GM21825 (cell line): Measurements from ENCODE around the gene NDUFB8.
A peak's percentile ranks its signal among the peaks of the same experiment; 100 is the strongest.

Source experiments
- ATAC-seq: cut with Tn5 transposase; IDR thresholded peaks from one replicate; pipeline ENCODE4 v1.9.1; 2021; ENCODE audit warnings: mild to moderate bottlenecking, moderate library complexity; ENCODE audit not compliant: unreplicated experiment

Gene NDUFB8

DNA sequence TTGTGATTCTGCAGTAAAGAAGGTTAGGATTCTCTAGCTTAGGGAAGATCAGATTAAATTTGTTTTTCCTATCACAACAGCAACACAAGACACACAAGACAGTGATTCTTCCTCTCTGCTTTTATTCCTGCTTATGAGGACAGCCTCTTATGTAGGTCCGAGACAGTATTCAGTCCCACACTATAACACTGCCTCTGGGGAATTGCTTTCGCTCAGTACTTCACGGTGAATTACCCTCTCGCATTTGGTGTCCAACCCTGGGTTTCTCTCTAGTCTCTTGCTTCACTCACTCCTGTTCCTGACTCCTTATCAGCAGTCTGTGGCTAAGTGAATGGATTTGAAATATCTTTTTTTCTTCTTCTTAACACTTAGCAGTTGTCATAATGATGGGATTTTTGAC lies 7.8 kb upstream of the NDUFB8 start:
- no peak for ATAC-seq

DNA sequence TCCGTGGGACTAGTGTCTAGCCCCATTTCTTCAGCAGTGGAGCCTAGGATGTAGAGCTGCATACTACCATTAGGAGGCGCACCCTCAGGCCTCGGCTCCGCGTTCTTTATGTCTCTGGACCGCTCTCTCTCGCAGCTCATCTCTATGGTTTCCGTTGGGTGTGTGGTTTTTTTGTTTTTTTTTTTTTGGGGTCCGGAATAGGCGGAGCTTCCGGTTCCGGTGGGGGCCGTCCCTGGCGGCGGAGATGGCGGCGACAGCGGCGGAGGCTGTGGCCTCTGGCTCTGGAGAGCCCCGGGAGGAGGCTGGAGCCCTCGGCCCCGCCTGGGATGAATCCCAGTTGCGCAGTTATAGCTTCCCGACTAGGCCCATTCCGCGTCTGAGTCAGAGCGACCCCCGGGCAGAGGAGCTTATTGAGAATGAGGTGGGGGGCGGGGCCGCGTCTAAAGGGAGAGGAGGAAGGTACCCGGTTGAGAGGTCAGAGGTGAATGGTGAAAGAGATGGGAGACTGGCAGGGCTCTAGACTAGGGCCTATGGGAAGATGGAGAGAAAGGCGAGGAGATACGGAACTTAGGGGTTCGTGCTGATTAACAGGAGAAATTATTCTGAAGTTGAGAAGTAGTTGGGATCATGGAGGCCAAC lies 6.2 kb upstream of the NDUFB8 start, which contains the start of gene HIF1AN:
TSS of gene HIF1AN (plus strand) at position 229 of the 639 bp plus-strand sequence. CDS start at position 245, 16 bp downstream.
- peak; percentile 90 for ATAC-seq

GRCh38 chr10:100535338-100535714 lies 5.7 kb upstream of the NDUFB8 start:
- peak; percentile 1 for ATAC-seq

- ATAC-seq = no peak
Observed at GRCh38 chr10:100534726-100535125, 5.1 kb upstream of the NDUFB8 start.

- no peak for ATAC-seq
Observed at GRCh38 chr10:100531761-100532160, 2.1 kb upstream of the NDUFB8 start.

DNA sequence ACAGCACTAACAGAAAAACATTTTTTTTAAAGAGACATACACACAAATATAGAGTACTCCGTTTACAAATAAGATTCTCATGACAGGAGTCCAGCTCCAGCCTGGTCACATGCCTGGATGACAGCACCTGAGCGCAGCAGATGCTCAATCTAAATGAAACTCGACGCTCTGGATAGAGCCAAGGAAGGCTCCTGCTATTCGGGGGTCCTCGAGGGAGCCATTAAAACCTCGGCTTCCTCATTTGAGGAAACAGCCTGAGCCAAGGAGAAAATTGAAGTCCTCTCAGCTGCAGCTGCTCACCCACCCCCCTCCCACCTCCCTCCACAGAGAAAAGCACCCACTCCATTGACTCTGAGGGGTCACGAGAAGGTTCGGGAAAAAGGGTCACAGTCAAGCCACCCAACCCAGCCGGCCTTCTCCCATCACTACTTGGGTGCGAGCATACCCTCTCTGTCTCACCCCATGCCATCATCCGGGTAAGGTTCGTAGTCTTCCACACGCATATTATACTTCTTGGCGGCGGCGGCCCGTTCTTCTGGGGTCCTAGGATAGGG lies 673 bp downstream of the NDUFB8 start:
- ATAC-seq = peak; percentile 12

DNA sequence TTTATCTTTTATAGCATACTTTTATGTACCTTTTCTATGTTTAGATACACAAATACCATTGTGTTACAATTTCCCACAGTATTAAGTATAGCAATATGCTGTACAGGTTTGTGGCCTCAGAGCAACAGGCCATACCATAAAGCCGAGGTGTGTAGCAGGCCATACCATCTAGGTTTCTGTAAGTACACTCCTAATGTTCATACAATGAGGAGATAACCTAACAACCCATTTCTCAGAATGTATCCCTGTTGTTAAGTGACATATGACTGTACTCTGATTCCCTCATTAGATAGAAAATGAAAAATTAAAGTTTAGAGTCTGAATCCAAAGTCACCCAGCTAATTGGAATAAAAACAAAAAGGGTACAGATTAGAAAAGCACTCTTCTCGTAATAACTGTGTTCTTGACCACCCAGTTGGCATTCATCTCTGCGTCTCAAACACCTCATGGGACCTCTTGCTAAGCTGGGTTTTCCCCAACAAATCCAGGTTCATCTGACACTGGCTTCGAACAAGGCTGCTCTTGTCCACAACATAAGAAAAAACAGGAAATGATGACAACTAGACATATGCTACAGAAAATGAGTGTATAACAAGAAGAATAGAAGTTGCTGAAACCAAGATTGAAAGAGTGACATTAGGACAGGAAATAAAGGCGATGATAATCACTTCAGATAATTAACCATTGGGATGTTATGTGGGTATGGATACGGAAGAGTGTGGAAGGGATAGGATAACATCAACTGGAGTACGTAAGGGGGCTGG lies 1.4 kb downstream of the NDUFB8 start:
- no peak for ATAC-seq

DNA sequence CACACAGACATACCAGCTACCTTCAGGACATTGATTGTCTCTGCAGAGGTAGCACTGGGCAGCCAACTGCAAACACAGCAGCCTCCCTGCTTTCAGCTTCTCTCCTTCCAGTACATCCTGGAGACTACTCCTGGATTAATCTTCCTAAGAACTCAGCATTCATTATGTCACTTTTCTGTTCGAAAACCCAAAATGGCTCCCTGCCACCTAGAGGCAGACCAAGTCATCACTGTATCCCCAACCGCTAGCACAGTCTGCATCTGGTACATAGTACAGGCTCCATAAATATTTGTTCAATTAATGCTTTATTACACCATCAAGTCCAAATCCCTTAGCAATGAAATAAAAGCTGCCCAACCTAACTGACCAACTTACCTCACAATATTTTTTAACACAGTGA lies 5.0 kb downstream of the NDUFB8 start:
- ATAC-seq = no peak

DNA sequence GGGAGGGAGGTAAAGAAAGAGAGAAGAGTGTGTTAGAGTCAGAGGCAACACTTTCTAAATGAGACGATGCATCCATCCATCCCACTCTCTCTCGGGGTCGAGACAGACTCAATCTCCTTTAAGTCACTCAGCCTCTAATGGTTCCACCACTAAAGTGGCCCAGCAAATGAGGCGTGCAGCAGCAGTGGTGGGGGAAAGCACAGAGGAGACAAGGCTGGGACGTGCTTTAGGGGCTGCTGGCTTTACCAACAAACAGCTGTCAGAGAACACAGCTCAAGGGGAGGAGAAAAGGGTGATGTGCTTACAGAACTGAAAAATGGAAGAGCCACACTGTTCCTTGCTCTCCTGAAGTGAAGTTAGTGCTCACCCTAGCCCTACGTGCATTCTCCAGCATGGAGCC lies 5.5 kb downstream of the NDUFB8 start:
- no peak for ATAC-seq

GRCh38 chr10:100522945-100523344 lies 6.7 kb downstream of the NDUFB8 start:
- no peak for ATAC-seq

DNA sequence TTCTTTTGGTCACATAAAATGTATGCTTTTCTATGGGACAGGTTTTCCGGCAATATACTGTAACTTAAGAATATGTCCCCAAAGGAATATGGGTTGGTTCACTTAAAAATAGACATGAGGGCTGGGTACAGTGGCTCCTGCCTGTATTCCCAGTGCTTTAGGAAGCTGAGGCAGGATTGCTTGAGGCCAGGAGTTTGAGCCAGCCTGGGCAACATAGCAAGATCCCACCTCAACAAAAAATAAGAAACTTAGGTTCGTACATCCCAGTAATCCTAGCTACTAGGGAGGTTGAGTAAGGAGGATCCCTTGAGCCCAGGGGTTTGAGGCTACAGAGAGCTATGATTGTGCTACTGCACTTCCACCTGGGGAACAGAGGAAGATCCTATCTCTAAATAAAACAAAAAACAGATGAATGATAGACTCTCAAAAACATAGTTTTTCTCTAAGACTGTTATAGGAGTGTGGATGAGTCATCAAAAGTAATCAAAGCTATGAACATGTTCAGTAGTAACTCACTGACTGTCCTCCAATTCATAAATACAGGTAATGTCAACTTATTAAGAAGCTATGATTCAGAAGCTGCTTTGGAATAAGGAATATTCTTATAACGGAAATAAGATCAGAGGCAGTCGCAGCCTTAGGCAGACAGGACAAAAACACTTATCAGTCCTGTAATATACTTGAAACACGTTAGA lies 7.4 kb downstream of the NDUFB8 start:
- no peak for ATAC-seq

DNA sequence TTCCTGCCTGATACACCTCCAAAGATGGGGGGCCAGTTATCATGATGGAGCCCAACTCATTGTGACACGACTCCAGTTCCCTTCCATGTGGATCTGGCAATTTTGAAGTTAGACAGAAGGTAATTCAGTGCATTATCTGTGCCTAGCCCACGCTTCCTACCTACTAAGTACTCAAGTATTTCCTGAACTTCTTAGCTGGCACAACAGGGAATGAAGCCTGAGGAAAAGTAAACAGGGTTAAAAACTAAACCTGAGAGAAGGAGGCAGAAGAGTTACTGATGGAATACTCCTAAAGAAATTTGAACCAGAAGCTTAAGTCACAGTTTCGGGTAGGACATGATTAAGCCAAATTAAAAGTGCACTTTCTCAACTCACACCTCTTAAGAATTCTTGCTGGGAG lies 8.9 kb downstream of the NDUFB8 start:
- ATAC-seq = no peak

DNA sequence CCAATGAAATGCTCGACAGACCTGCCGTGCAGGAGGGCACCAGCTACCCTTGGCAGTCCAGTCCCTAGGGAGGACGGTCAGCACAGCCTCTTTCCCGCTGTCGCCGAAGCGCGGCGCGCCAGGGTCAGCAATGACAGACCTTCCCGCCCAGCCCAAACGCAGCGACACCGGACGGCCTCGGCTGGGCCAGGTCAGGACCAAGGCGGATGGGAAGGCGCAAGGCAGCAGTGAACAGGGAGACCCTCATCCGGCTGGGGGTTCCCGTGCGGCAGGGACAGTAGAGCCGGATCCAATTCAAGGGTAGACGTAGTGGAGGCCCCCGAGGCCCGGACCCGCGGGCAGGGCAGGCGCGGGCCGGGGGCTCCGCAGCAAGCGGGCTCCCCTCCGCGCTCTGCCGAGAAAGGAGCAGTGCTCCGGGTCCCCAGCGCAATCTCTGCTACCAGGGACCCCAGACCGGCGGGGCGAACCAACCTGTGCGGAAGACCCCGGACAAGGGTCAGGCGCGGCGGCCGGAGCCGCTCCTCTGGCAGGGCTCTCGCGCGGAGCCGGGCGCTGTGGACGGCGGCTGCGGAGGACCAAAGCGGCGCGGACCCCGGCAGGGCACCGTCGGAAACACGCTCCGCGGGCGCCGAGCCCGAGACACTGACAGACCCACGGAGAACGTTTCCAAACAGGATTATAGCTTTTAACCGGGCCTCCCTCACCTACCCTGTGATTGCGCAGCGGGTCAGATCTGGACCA lies 10.2 kb downstream of the NDUFB8 start, which contains the start of gene SEC31B:
TSS of gene SEC31B (minus strand) at position 551 of the 741 bp plus-strand sequence. CDS start 2,909 bp downstream, outside the sequence.
- no peak for ATAC-seq

- ATAC-seq = no peak
Observed at GRCh38 chr10:100518761-100519241, 10.9 kb downstream of the NDUFB8 start.

DNA sequence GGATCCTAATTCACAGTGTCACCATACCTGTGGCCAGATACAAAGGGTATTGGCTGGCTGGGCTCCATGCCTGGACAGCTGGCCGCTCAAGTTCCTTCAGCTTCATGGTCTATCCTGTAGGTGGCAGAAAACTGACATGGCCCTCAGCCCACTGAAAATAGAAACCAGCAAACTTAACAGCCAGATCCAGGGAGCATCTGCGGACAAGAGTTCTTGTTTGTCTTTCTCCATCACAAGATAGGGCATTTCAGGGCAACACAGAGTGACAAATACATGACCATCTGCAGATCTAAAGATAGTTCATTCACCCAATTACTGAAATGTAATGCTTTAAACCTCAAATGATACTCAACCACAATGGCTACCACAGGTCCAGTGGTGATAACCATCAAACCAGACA lies 12.8 kb downstream of the NDUFB8 start:
- ATAC-seq = no peak

- no peak for ATAC-seq
Observed at GRCh38 chr10:100515612-100516011, 14.1 kb downstream of the NDUFB8 start.

DNA sequence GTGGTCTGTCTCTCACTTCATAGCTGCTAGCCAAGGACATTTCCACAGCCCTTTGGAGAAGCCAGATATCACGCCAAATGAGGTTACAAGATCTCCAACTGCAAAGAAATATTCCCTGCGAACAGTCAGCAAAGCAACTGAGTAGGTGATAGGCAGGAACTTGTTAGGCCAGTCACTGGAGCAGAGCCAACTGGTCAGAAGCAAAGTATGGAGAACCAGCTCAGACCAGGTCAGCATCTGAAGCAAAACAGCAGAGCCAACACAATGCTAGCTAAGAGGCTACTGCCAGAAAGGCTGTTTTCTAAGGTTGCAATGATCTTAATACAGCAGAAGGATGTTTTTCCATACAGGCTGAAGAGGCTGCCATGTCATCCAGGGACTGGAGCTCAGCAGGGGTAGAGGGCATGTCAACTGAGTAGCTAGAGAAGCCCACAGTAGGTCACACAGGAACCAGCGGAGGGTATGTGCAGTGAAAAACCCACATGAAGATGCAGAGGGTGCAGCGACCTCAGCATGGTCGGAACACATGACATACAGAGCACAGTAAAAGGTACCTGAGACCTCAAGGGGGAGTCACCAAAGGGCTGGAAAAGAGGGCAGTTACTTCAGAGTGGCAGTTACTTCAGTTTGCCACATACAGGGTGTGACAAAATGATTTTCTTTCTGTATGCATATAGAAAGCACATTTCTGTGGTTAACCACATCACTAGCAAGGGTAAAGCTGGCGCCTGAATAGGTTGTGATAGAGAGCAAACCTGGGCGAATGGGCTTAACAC lies 18.9 kb downstream of the NDUFB8 start:
- ATAC-seq = no peak

GRCh38 chr10:100509241-100509840 lies 20.3 kb downstream of the NDUFB8 start:
- no peak for ATAC-seq

DNA sequence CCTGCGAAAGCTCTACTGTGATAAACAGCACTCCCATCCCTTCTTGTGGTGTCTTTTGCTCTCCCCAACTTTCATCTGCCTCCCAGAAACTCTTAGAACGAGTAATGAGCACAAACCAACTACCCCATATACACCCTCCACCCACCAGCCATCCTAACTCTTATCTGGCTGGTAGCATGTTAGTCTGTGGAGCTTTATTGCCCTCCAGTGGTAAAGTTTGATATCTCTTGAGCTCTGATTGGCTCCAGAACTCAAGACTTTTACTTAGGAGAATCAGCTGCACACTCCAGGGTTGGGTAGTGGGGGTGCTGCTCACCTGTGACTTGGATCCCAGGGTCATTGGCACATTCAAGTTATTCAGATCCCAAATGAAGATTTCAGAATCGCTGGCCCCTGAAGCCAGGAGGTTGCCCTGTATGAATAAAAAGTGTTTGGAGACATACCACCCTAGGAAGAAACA lies 20.9 kb downstream of the NDUFB8 start:
- ATAC-seq = peak; percentile 54
